DMS153 (cell line): ENCODE results near the gene SCRG1.

Experiments used
- DNase-seq: peaks from one replicate; lab custom pipeline; 2025; lab: John Stamatoyannopoulos, UW

Gene SCRG1

DNA sequence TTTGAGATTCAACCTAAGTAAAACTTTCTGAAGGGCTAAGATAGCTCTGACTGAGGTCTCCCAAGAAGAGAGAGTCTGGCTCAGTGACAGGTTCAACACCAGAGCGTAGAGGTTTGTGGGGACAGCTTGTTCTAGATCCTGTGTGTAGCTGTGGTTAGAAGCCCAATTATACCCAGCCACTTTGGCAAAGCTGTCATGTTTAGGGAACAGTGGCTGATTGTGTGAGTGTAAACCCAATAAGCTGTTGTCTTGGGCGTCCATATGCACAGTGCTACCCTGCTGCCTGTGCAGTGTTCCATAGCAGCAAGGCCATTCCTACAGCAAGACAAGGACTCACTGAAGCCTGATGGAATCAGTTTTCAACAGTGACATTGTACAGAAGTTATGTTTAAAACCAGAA is 11.2 kb upstream of the SCRG1 start:
- no peak for DNase-seq

DNA sequence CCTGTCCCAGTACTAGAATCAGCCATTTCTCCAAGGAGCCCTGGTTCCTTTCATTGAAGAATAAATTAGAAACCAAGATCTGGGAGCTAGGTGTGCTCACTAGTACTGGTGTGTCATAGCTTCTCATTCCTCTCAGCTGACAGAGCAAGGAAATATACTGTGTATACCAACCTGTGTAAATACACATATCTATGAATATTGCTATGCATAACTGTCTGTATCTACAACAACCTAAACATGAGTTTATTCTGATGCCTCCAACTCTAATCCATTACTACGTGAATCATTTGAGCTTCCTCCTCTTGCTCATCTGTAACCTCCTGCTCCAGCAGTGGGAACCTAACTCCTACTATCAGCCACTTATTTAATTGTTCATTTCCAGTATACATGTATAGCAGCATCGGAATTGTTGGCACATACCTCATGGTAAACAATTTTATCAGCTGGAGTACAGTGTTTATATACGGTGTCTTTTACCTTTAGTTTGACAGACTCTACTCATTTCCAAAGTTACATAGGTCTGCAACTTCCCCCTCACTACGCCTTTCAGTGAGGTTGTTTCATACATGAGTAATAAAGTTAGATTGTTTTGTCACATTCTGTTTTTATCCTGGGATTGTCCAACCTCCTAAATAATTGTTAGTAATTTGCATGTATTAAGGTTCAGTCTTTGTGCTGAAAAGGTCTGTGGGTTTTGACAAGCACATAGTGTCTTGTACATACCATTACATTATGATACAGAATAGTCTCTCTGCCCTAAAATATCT is 7.1 kb upstream of the SCRG1 start:
- no peak for DNase-seq

DNA sequence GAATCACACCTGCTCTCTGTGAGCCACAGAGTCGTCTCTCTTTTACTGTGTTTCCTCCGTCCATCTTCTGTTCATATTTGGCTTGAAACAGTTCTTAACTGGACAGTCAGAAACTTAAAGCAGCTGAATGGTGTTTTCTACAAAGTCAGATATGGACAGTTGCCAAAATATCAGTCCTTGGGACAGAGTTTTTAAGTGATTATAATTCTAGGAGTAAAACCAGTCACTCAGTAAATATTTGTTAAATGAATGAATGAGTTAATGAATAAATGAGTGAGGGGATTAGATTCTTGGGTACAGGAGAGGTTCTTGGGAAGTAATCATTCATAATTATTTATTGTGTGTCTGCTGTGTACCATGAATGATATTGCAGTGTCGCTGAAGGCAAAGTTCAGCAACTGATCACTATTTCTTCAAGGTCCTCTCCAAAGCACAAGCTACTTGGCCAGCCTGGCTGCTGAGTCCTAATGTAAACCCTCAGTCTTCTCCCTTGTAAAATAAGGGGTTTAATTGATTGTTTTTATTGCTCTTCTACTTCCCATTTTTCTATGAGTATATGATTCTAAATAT is 5.5 kb upstream of the SCRG1 start:
- no peak for DNase-seq

DNA sequence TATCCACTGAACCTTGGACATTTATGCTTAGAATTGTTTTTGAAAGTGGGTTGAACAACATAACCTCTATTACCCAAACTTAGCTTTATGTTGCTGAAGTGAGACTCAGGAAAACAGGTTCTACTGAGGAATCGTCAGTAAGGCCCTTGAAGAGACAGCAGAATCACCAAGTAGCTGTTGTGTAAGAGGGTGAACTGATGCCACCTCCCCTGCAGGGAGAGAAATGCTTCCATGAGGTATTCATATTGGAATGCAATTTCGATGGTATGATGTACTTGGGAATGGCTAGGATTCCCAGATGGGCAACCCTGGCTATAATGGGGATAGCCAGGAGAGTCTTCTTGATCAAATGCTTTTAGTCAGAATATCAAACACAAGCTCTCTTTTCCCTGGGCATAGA is 4.1 kb upstream of the SCRG1 start:
- DNase-seq: no peak

DNA sequence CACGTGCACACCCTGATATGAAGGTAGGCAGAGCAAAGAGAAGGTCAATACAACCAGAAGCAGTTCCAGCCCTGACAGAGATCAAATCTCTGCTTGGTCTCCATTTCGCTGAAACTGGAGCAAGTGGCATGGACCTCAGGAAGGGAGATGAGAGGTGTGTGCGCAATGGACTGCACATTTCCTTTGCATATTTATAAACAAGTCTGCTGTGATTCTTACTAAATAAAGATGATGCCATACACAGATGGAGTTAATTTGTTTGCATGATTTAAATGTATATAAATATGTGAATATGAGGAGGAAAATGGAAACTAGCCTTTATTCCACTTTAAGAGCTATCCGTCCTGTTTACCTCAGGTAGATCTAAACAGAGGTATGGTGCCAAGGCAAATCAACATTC is 2.1 kb upstream of the SCRG1 start:
- DNase-seq: no peak

DNA sequence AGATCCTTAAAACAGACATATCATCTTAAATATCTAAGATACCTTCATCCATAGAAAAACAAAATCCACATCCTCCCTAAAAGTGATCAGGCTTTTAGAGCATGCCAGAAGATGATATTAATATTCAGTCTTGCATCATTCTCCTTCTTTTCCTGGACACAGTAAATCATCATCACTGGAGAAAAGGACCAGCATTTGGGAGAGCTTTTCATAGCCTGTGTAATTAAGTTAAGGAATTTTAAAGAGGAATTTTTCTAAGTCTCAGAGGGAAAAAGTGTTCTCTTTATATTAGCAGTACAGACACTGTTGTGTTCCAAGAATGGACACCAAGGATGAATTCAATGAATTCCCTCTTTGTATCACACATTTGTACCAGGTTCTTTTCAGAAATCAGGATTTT is 696 bp downstream of the SCRG1 start:
- no peak for DNase-seq

DNA sequence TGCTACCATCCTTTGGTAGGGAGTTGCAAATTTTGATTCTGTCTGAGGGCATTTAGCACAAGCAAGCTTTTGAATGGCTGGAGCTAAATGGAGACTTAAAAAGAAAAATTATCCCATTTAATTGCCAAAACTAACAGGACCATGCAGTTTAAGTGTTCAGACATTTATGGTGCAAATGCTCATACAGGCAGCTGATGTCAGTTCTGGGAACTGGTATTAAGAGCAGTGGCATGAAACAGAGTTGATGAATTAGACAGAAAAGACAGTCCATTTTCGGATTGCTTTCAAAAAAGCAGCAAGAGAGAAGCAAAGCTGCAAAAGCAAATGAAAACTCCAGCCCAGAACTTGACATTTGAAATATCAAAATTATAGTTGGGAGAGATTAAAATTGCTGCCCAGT is 1.3 kb downstream of the SCRG1 start:
- DNase-seq: no peak

DNA sequence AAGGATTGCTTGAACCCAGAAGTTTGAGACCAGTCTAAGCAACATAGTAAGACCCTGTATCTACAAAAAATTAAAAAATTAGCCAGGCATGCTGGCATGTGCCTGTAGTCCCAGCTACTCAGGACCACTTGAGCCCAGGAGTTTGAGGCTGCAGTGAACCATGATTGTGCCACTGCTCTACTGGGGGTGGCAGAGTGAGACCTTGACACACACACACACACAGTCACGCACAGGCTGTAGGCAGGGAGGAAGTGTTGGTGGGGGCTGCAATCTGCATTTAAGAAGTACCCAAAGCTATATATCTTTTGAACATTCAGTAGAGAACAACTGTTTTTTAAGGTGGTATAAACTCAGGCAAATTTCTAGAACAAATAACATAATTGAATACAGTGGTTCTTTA is 7.2 kb downstream of the SCRG1 start:
- no peak for DNase-seq

DNA sequence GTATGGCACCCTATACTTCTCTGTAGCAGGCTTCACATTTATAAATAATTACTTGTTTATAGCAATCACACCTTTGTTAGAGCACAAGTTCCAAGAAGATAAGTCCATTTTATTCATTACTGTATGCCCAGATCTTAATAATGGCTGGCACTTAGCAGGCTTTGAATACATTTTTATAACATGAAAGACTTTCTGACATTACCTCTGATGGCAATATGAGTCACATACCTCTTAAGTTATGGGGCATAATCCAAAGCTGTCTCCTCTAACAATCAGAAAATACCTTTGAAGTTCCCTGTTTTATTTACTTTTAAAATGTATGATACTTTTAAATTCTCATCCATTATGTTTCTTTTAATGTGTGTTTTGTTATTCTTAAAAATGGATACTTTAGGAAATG is 12.2 kb downstream of the SCRG1 start:
- DNase-seq: no peak

DNA sequence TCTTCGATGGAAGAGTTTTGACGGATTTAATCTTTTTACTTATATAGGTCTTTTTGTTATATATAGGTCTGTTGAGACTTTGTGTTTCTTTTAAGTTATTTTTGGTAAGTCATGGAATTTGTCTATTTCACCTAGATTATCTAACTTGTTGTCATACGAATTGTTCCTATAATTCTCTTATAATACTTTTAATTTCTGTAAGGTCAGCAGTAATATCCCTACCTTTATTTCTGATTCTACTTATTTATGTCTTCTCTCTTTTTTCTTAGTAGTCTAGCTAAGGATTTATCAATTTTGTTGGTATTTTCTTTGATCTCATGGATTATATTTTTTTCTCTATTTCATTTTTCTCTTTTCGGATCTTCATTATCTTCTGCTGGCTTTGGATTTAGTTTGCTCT is 16.6 kb downstream of the SCRG1 start:
- no peak for DNase-seq

DNA sequence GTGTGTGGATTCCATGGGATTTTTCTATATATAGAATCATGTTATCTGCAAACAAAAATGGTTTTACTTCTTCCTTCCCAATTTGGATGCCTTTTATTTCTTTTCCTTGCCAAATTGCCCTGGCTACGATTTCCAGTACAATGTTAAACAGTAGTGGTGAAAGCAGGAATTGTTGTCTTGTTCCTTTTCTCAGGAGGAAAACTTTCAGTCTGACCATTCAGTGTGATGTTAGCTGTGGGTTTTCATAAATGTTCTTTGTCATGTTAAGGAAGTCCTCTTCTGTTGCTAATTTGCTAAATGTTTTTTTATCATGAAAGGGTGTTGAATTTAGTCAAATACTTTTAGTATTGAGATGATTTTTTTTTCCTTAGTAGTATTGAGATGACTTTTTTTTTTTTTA is 17.3 kb downstream of the SCRG1 start:
- DNase-seq: no peak

DNA sequence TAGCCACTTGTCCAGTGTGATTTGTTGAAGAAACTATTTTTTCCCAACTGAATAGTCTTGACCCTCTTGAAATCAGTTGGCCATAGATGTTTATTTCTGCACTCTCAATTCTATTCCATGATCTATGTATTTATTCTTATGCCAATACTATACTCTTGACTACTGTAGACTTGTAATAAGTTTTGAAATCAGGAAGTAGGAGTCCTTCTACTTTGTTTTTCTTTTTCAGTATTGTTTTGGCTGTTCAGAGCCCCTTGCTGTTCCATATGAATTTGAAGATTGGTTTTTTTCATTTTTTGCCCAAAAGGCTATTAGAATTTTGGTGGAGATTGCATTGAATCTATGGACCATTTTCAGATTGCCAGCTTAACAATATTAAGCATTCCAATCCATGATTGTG is 17.9 kb downstream of the SCRG1 start:
- DNase-seq: no peak

DNA sequence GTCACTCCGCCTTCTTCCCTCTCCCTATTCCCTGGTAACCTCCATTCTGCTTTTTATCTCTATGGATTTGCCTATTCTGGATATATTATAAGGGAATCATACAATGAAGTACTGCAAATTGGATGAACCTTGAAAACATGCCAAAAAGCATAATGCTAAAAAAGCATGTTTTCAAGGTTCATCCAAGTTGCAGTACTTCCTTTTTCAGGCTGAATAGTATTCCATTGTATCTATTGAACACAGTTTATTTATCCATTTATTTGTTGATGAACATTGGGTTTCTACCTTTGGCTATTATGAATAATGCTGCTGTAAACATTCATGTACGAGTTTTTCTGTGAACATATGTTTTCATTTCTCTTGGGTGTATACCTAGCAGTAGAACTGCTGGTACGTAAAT is 19.0 kb downstream of the SCRG1 start:
- no peak for DNase-seq

DNA sequence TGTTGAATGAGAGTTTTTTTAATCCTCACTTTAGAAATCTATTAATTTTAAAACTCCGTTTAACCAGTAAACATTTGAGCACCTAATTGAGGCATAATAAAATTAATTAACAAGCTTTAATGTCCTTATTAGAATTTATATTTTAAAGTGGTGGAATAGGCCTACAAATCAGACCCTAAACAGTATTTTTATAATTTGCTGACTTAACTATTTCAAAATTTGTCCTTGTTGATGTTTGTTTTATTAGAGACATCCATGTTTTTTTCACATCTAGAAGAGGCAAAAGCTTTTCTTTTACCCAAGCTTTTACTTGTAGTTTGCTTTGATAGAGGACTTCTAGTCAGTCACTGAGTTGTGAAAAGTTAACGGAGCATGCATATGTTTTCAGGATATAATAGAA is 24.3 kb downstream of the SCRG1 start:
- DNase-seq: no peak

DNA sequence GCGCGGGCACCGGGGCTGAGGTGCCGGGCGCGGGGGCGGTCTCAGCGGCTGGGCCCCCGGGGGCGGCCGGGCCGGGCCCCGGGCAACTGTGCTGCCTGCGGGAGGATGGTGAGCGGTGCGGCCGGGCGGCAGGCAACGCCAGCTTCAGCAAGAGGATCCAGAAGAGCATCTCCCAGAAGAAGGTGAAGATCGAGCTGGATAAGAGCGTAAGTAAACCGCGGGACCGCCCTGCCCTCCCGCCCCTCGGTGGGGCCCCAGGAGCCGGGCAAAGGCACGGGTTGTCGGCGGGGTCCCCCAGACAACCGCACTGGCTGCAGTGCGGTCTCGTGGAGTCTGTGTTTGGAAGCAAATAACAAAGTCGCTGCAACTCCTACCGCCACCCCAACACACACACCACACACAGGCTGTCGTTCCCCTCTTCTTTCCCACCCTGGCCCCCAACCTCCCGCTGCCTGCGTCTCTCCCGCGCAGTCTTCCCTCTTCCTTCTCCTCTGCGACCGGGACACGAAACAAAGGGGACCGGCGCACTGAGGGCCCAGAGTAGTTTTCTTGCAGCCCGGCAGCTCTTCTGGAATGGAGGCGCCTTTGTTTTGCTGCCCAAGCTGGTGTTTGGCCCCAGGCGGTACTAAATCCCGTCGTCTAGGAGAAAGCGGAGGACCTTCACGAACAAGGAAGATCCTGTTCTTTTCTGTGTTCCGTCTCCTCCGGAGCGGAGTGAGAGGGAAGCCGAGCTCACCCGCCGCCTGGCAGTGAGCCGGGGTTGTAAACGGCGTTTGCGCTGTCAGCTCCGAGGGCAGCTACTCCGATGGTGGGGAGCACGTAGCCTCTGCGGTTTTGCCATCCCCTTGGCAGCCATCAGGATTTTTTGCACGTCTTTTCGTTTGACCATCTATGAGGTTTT is 27.4 kb downstream of the SCRG1 start:
- DNase-seq: no peak

DNA sequence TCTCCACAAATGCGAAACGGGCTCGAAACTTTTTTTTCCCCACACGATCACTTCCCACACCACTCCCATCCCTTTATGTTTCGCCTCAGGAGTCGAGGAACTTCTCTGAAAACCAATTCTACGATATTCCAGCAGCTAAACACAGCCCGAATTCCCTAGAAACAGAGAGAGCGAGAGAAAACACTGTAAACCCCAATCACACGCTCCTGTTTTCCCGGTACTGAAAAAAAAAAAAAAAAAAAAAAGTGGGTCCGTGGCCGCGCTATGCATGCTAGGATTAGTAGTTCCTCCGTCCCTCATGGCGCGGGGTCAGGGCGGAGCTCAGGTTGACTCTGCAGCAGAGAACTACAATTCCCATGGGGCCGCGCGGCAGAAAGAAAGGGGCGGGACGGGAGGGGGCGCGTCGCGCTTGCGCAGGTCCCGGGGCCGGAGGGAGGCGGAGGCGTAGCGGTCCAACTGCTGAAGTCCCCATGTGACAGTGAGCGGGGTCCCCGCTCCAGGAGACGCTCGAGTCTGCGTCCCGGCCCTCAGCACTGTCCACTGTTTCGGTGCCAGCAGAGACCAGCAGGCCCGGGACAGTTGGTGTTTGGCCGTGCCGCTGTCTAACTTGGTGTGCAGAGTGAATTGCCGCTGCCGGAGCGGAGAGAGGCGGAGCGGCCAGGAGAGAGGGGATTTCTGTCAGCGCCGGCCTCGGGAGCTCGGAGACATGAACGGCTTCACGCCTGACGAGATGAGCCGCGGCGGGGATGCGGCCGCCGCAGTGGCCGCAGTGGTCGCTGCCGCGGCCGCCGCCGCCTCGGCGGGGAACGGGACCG is 28.2 kb downstream of the SCRG1 start, which contains the start of gene SAP30:
SAP30 (plus strand) TSS at position 478 of the 815 bp plus-strand sequence; CDS start at position 707, 229 bp downstream.
- DNase-seq: peak; percentile 96

DNA sequence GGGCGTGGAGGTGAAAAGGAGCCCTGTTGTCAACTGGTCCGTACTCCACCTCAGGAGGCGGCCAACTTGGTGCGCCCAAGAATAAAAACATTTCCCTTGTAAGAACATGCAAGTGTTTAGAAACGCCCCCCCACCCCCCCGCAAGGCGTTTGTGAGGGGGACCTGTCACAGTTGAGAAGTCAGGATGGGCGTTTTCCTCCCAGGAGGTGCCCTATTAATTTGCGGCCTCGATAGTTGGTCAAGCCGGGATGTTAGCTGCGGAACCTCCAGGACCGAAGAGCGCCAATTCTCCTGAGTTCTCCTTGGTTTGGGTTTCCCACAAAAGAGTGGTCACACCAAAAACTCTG is 28.8 kb downstream of the SCRG1 start:
- no peak for DNase-seq

DNA sequence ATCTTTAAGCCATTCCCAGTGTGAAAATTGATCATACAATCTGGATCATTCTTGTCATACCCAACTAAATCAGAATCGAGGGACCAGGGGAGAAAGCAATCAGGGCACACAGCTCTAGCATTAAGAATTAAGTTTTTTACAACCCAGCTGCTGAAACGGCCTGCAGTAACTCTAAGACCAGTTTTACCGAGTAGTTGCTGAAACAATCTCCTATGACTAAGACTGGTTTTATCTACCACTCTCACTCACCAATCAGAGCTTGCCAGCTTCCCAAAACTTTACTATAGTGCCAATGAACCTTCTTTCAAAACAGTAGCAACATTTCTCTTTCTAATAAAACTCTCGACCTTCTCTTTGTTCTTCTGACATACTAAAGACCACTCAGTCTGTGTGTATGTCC is 31.0 kb downstream of the SCRG1 start:
- no peak for DNase-seq

DNA sequence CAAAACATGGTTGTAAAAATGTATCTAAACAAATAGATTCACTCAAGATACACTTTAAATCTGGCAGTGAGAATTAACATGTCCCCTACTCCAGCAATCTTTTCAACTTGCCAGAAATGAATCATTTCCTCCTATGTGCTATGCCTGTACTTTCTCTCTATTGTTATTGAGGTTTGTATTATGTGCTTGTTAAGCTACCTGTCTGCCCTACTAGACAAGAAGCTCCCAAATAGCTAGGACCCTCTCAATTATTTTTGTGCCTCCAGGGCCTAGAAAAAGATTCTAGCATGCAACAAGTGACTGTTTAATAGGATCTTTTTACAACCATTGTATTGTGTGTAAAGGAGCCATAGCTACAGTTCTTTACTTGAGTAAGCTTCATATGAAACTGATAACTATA is 31.6 kb downstream of the SCRG1 start:
- DNase-seq: no peak

DNA sequence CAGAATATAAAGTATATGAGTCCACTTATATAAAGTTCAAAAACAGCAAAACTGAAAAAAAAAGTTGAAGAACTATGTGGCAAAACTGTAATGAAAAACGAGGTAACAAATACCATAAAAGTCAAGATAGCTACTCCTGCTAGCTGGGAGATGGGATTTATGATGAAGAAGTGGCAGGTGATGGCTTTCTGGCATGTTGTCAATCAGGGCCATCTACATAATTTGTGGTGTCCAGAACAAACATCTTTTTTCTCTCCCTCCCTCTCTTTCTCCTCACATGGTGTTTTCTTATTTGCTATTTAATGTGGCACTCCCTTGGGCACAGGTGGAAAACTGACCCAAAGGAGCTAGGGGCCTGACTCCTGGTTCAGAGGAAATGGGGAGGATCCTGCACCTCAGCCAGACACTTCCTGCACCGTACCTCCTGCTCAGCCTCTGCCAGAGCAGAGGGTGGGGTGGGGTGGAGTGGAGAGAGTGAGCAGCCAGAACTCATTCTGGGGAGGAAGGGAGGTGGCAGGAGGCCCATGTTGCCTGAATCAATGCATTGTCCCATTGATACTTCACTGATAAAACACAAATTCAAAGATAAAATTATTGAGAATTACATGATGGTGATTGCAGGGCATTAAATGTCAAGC is 33.4 kb downstream of the SCRG1 start:
- DNase-seq: no peak

DNA sequence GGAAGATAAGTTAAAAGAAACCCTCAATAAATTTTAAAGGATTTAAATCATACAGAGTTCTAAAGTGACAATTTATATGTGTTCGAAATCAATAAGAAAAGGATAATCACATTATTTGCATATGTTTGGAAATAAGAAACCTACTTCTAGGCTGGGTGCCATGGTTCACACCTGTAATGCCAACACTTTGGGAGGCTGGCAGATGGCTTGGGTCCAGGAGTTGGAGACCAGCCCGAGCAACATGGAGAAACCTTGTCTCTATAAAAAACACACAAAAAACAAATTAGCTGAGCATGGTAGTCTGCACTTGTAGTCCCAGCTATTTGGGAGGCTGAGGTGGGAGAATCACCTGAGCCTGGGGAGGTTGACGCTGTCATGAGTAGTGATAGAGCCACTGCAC is 36.2 kb downstream of the SCRG1 start:
- no peak for DNase-seq
